Neural cell (in vitro differentiated cells): ENCODE results near the gene CIZ1. TPM values are rescaled to one million over a fixed set of nuclear protein-coding genes. Genes with fewer than 3 reads are reported as not detected.

Experiments used
- H2AFZ ChIP-seq: fragments of 200-600, 300-800 bp; sonication (generic), shearing (Covaris generic); 2 replicates; pipeline ENCODE4 v1.6.0; 2014; ENCODE audit warnings: low read depth, mild to moderate bottlenecking, antibody characterized with exemption, low read length, moderate library complexity
- H3F3A ChIP-seq: fragments of 200-600 bp; shearing (Covaris generic); 2 replicates; pipeline ENCODE4 v1.6.1; 2016; ENCODE audit warnings: mild to moderate bottlenecking, moderate library complexity, mixed read lengths, antibody characterized with exemption, low read length; ENCODE audit not compliant: insufficient read depth, poor library complexity, severe bottlenecking
- H3K27ac ChIP-seq: fragments of 200-600, 300-800 bp; sonication (generic), shearing (Covaris generic); 2 replicates; pipeline ENCODE4 v1.5.1; 2014; ENCODE audit warnings: mild to moderate bottlenecking, low read length, moderate library complexity
- H3K27me3 ChIP-seq: fragments of 300-800, 200-600 bp; sonication (generic), shearing (Covaris generic); 2 replicates; pipeline ENCODE4 v1.6.0; 2014; ENCODE audit warnings: mild to moderate bottlenecking, low read depth, low read length, moderate library complexity; ENCODE audit not compliant: insufficient read depth
- H3K36me3 ChIP-seq: fragments of 300-800, 200-600 bp; sonication (generic), shearing (Covaris generic); 2 replicates; pipeline ENCODE4 v1.5.1; 2014; ENCODE audit warnings: mild to moderate bottlenecking, antibody characterized with exemption, low read length, moderate library complexity; ENCODE audit not compliant: insufficient read depth
- H3K4me2 ChIP-seq: fragments of 300-800, 200-600 bp; sonication (generic), shearing (Covaris generic); 2 replicates; pipeline ENCODE4 v1.6.0; 2014; ENCODE audit warnings: mild to moderate bottlenecking, low read length
- H3K4me3 ChIP-seq: fragments of 300-800, 200-600 bp; sonication (generic), shearing (Covaris generic); 2 replicates; pipeline ENCODE4 v1.5.1; 2014; ENCODE audit warnings: mild to moderate bottlenecking, low read length, moderate library complexity
- H3K79me2 ChIP-seq: fragments of 200-600 bp; shearing (Covaris generic); replicated peaks from 2 replicates; pipeline ENCODE4 v1.6.0; 2014; ENCODE audit warnings: mild to moderate bottlenecking, low read length, moderate library complexity; ENCODE audit not compliant: insufficient read depth
- H3K9ac ChIP-seq: fragments of 300-800, 200-600 bp; sonication (generic), shearing (Covaris generic); 2 replicates; pipeline ENCODE4 v1.6.1; 2016; ENCODE audit warnings: mild to moderate bottlenecking, low read length, mixed read lengths
- H3K9me2 ChIP-seq: fragments of 200-600 bp; shearing (Covaris generic); 2 replicates; pipeline ENCODE4 v1.6.1; 2016; ENCODE audit warnings: mild to moderate bottlenecking, low read length, mixed read lengths; ENCODE audit not compliant: insufficient read depth
- H3K9me3 ChIP-seq: fragments of 200-600, 300-800 bp; sonication (generic), shearing (Covaris generic); 2 replicates; pipeline ENCODE4 v1.6.1; 2016; ENCODE audit warnings: mild to moderate bottlenecking, mixed run types, low read length, moderate library complexity, mixed read lengths
- H4K20me1 ChIP-seq: fragments of 200-600 bp; shearing (Covaris generic); 2 replicates; pipeline ENCODE4 v1.6.1; 2016; ENCODE audit warnings: mild to moderate bottlenecking, mixed run types; ENCODE audit not compliant: insufficient read depth
- CTCF ChIP-seq: fragments of 450-650 bp; IDR thresholded peaks from 2 replicates; pipeline ENCODE4 v1.5.1; 2014; ENCODE audit warnings: antibody characterized with exemption, mild to moderate bottlenecking, moderate library complexity; ENCODE audit not compliant: poor library complexity, severe bottlenecking
- EP300 ChIP-seq: fragments of 450-650 bp; conservative IDR thresholded peaks from 2 replicates; pipeline ENCODE4 v1.6.1; 2014; ENCODE audit warnings: antibody characterized with exemption, mild to moderate bottlenecking, moderate library complexity; ENCODE audit not compliant: poor library complexity, severe bottlenecking
- EZH2 ChIP-seq: fragments of 200-600, 300-800 bp; shearing (Covaris generic), sonication (generic); IDR thresholded peaks from 2 replicates; pipeline ENCODE4 v1.6.1; 2014; ENCODE audit warnings: antibody characterized with exemption, low read length, borderline replicate concordance, mild to moderate bottlenecking; ENCODE audit not compliant: insufficient read depth, poor library complexity, severe bottlenecking
- MXI1 ChIP-seq: fragments of 450-650 bp; conservative IDR thresholded peaks from 2 replicates; pipeline ENCODE4 v1.6.1; 2014; ENCODE audit warnings: antibody characterized with exemption, mild to moderate bottlenecking; ENCODE audit not compliant: poor library complexity, severe bottlenecking
- POLR2AphosphoS5 ChIP-seq: IDR thresholded peaks from 2 replicates; pipeline ENCODE4 v1.6.1; 2012
- RAD21 ChIP-seq: fragments of 450-650 bp; conservative IDR thresholded peaks from 2 replicates; pipeline ENCODE4 v1.6.1; 2014; ENCODE audit warnings: antibody characterized with exemption, mild to moderate bottlenecking, moderate library complexity
- REST ChIP-seq: IDR thresholded peaks from 2 replicates; pipeline ENCODE4 v1.6.1; 2012; ENCODE audit warnings: borderline replicate concordance
- SMC3 ChIP-seq: fragments of 450-650 bp; conservative IDR thresholded peaks from 2 replicates; pipeline ENCODE4 v1.6.1; 2014; ENCODE audit warnings: antibody characterized with exemption, mild to moderate bottlenecking, moderate library complexity; ENCODE audit not compliant: poor library complexity
- TAF1 ChIP-seq: IDR thresholded peaks from 2 replicates; pipeline ENCODE4 v1.6.1; 2012; ENCODE audit warnings: low read depth
- polyA plus RNA-seq: library from polyadenylated mRNA; depleted of rRNA; stranded (reverse); fragments of >200 nt; gene quantifications from 2 replicates; pipeline ENCODE4 v1.2.3, GENCODE V29; 2014

Gene CIZ1
- polyA plus RNA-seq, 1 donor from 2014 or later = 25.6 TPM

GRCh38 chr9:128208946-128209669 lies 17.7 kb upstream of the CIZ1 start:
- Histone ChIP-seq H3K27me3 (no peaks in the 10 kb centered on the region), H3F3A (no peaks in the 10 kb centered on the region), H2AFZ (no peak overlapping the region), H3K9me2 (no peaks in the 10 kb centered on the region), H3K4me3 (no peak overlapping the region), H4K20me1 (no peaks in the 10 kb centered on the region), H3K4me2 (no peak overlapping the region), H3K27ac (no peak overlapping the region), H3K9me3 (no peaks in the 10 kb centered on the region), H3K79me2 (peaks cover 17% of the 10 kb centered on the region), H3K9ac (no peak overlapping the region), H3K36me3 (peaks cover 5% of the 10 kb centered on the region)
- TF ChIP-seq EP300 = no peak
- TF ChIP-seq SMC3 = no peak
- TF ChIP-seq RAD21 = no peak
- no peak for TF ChIP-seq TAF1
- no peak for TF ChIP-seq REST
- TF ChIP-seq EZH2 = no peak
- no peak for TF ChIP-seq MXI1
- no peak for TF ChIP-seq CTCF
- no peak for TF ChIP-seq POLR2AphosphoS5

- no peak overlapping the region for H3K4me2 ChIP-seq
- no peaks in the 10 kb centered on the region for H3K9me2 ChIP-seq
- no peaks in the 10 kb centered on the region for H4K20me1 ChIP-seq
- no peaks in the 10 kb centered on the region for H3F3A ChIP-seq
- H3K27ac ChIP-seq = no peak overlapping the region
- H3K79me2 ChIP-seq = peaks cover 17% of the 10 kb centered on the region
- TF ChIP-seq REST = no peak
- TF ChIP-seq MXI1 = no peak
- no peak for TF ChIP-seq CTCF
- no peak for TF ChIP-seq POLR2AphosphoS5
- no peak for TF ChIP-seq EZH2
- TF ChIP-seq RAD21 = no peak
- no peak for TF ChIP-seq TAF1
- TF ChIP-seq EP300 = no peak
- TF ChIP-seq SMC3 = no peak
- no peak overlapping the region for H3K4me3 ChIP-seq
- no peaks in the 10 kb centered on the region for H3K9me3 ChIP-seq
- no peak overlapping the region for H3K9ac ChIP-seq
- no peaks in the 10 kb centered on the region for H3K27me3 ChIP-seq
- H2AFZ ChIP-seq = no peak overlapping the region
- H3K36me3 ChIP-seq = peaks cover 5% of the 10 kb centered on the region
Observed at GRCh38 chr9:128208386-128208785, 17.0 kb upstream of the CIZ1 start.
